ENCODE data around the gene MED25.

Gene MED25

DNA sequence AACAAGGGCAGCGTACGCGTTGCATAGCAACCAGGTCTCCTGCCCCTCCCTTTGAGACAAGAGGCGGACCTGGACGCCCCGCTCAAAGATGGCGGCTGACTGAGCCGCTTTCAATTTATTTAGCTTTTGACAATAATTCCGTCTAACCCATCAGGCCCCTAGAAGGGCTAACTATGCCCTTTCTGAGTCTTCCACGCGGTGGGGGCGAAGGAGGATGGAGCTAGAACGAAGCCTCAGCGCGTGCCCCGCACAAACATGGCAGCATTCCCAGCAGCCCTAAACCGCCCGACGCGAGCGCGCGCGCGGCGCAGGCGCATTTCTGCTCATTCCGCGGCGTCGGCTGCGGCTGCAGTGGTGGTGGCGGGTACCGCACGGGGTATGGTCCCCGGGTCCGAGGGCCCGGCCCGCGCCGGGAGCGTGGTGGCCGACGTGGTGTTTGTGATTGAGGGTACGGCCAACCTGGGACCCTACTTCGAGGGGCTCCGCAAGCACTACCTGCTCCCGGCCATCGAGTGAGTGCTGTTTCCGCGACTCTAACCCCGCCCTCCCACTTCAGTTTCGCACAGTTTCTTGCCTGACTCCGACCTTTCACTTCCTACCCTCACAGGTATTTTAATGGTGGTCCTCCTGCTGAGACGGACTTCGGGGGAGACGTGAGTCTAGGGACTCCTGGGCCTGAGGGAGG is at the start of gene MED25:
Gene MED25 (plus strand): TSS at position 326 of the 685 bp plus-strand sequence. CDS start 53 bp downstream, at position 379.
- peak; percentile 67 for DNase-seq

DNA sequence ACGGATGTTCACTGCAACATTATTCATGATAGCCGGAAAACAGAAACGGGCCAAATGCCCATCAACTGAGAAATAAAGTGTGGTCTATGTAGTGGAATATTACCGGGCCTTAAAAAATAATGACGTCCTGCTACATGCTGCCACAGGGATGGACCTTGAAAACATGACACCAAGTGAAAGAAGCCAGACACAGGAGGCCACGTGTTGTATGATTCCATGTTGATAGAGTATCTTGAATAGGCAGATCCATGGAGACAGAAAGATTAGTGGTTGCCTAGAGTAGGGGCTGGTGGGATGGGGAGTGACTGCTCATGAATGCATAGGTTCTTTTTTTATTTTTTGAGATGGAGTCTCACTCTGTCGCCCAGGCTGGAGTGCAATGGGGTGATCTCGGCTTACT is 47.6 kb upstream of the MED25 start:
- DNase-seq, result no peak

DNA sequence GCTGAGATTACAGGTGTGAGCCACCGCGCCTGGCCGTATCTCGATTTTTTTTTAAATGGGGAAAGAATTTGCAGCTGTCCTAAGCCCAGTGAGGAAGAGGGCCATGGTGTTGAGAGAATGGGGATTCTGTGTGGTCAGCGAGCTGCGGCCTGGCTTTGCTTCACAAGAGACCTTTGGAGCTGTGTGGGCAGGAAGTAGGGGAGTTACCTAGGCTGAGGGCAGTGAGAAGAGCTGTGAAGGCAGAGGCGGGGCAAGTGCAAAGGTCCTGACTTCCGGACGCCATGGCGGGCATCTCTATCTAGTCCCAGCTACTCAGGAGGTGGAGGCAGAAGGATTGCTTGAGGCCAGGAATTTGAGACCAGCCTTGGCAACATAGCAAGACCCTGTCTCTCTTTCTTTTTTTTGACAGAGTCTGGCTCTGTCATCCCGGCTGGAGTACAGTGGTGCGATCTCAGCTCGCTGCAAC is 46.4 kb upstream of the MED25 start:
- no peak for DNase-seq

DNA sequence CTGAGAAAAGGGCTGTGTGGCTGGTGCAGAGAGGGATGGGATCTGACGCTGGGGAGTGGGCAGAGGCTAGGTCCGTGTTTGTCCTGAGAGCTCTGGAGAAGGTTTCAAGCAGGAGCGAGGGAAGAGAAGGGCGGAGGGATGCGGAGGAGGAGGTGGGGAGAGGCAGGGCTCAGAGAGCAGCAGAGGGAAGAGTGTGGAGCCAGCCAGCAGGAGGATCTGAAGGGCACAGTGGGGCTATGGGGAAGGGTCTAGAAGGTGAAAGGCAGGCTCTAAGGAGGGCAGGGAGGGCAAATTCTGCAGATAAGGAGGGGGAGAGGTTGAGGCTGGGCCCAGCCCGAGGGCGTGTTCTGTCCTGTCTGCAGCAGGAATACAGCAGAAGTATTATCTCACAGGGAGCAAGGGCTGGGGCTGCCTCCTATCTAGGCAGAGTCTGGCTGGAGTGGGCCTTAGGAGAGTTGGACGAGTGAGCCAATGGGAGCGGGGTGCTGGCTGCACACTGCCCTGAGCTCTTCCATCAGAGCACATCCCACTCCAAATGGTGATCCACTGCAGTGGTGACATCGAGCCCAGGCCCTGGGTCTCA is 45.1 kb upstream of the MED25 start:
- no peak for DNase-seq

DNA sequence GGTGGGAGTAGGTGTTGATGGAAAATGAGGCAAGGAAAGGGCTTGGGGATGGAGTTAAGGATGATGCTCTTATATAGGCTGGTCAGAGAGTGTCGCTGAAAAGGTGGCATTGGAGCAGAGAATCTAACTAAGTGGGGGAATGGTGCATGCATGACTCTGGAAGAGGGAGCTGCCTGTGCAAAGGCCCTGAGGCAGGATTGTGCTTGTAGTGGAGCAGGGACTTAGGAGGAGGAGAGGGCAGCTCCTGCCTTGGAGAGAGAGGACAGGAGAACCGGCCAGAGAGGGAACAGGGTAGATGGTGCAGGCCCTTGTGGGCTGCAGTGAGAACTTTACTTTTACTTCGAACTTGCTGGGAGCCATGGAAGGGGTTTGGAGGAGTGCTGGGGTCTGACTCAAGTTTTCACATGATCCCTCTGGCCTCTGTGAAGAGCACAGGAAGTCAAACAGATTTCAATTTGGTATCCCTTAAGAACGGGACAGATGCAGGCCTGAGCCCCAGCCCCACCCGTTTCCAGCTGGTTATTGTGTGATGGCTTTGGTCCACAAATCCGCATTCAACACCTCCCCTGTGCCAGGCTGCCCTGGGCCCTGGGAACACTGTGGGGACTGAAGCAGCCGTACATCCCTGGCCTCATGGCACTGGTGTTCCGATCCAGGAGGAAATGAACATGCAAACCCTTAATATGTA is 44.3 kb upstream of the MED25 start:
- no peak for DNase-seq

DNA sequence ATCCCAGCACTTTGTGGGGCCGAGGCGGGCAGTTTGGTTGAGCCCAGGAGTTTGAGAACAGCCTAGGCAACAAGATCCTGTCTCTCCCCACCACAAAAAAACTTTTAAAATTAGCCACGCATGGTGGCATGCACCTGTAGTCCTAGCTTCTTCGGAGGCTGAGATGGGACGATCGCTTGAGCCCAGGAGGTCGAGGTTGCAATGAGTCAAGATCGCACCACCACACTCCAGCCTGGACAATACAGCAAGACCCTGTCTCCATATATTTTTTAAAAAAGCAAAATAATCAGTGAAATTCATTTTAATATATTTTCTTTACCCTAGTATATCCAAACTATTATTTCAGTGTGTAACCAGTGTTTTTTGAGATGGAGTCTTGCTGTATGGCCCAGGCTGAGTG is 43.1 kb upstream of the MED25 start:
- no peak for DNase-seq

DNA sequence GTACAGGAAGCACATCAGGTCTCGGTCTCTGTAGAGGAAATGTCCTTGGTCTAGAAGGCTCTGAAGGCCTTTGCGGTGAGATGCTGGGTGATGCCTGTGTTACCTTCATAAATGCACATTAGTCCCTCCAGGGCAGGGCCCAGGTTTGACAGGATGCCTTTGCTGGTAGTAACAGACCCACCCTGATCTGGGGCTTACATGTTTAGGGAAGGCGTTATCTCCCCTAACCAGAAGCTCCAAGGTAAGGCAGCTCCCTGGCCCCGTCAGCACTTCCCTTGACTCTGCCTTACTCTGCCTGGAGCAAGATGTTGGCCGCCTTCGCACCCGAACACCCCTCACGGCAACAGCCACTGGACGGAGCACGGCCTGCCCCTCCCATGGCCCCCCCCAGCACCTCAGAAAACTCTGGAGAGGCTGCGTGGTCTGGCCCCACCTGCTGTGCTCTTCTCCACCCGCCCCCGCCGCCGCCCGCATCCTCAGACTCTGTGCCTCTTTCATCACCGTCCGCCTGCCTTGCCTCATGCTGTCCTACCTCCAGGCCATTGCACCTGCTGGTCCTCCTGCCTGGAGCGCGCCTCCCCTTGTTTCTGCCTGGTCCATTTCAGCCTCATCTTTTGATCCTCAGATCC is 42.2 kb upstream of the MED25 start:
- no peak for DNase-seq

DNA sequence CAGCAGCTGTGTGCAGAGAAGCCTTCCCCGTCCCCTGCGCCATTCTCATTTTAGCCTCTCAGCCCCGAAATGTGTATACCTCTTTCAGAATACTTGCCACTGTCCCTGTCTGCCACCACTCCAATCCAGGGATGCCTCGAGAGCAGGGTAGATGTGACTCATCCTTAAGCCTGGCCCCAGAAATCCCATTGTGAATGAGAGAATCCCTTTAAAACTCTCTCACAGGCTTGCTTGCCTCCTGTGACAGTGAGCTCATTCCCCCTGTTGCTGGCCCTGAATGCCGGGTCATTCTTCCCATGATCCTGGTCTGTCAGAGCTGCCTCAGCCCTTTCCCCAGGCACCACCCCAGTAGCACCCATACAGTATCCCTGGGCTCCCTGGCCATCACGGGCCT is 41.7 kb upstream of the MED25 start:
- no peak for DNase-seq

DNA sequence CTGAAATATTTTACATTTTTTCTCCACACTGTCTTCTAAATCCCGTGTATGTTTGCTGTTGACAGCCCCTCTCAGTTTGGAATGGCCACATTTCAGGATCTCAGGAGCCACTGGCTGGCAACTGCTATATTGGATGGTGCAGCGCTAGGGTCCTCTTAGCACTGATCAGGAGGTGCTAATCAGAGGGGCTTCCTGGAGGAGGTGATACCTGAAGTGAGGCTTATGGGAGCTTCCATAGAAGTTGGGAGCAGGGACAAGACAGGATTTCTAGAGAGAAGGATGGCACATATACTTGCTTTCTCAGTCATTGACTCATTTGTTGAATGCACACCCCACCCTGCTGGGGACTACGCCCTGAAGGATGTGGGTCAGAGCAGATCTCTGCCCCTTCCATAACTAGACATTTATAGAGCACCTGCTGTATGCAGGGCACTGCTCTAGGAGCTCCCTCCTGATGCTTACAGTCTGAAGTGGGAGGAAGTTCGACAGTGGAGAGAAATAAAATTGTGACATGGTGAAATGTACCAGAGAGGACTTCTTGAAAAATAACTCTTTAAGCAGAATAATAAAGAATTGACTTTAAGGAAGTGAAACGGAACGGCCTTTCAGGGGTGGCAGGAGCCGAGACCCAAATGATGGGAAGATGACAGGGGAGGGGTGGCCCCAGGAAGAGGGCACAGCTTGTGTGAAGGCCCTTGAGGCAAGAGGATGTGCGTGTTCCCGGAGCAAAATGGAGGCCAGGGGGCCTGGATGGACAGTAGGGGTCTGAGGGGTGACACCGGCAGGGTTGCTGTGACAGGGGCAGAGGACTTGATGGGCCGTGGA is 38.1 kb upstream of the MED25 start:
- no peak for DNase-seq

DNA sequence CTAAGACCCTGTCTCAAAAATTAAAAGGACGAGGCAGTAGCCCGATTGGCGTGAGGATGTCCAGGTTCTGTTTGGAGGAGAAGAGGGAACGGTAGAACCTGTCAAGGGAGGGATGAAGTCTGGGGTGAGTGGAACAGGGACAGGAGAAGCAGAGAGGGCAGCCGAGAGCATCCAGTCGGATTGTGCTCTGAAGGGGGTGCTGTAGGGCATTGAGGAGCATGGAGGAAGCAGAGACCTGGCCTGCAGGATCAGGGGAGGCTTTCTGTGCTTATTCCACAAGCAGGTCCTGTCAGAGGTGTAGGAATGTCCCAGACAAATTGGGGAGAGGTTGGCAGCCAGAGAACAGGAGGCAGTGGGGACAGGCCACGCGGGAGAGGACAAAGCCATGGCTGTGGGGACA is 37.2 kb upstream of the MED25 start:
- DNase-seq, result no peak

DNA sequence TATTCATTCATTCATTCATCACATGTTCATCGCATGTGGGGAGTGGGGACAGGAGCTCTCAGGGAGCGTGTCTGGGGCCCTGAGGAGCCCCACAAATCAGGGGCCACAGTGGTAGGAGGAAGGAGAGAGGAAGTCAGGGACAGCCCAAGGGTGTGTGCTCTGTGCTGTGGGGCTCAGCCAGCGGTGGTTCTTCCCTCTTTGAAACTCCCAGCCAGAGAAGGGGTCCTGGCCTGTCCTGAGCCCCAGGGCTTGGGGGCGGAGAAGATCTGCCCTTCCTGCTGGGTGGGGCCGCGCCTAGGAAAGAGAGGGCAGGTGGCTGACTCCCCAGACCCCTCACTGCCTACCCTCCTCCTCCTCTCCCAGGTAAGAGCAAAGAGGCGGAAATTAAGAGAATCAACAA is 36.7 kb upstream of the MED25 start:
- DNase-seq, result no peak

DNA sequence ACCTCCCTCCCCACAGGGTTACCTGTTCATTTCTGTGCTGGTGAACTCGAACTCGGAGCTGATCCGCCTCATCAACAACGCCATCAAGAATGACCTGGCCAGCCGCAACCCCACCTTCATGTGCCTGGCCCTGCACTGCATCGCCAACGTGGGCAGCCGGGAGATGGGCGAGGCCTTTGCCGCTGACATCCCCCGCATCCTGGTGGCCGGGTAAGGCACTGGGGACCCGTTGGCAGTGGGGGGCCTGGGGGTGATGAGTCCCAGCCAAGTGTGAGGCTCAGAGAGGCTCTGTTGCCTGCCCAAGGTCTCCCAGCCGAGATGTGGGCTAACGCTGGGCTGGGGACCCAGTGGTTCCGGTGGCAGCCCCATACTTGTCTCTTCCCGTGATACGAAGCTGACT is 35.6 kb upstream of the MED25 start:
- DNase-seq, result no peak

DNA sequence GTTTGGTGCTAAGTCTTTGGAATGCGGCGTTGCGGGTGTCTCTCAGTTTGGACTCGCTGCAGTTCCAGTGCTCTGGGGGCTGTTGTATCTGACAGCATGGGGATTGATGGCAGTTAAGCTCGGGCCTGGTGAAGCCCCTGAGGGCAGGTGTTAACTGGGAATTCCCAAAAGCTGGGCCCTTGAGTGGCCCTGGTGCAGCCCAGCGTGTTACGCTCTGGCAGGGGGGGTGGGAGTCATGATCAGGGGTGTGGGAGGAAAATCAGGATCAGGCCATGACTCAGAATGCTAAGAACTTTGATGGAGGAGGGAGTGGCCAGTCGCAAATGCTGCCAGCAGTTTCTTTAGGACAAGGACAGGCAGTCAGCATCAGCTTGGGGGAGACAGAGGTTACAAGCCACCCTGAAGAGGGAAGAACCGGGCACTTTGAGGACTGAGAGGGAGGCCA is 31.7 kb upstream of the MED25 start:
- no peak for DNase-seq

DNA sequence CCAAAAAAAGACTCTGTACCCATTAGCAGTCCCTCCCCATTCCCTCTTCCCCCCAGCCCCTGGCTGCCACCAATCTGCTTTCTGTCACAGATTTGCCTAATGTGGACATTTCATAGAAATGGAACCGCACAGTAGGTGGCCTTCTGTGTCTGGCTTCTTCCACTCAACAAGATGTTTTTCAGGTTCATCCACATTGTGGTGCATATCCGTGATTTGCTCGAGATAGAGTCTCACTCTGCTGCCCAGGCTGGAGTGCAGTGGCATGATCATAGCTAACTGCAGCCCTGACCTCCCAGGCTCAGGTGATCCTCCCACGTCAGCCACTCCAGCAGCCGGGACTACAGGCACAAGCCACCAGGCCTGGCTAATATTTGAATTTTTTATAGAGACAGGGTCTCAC is 30.3 kb upstream of the MED25 start:
- no peak for DNase-seq

DNA sequence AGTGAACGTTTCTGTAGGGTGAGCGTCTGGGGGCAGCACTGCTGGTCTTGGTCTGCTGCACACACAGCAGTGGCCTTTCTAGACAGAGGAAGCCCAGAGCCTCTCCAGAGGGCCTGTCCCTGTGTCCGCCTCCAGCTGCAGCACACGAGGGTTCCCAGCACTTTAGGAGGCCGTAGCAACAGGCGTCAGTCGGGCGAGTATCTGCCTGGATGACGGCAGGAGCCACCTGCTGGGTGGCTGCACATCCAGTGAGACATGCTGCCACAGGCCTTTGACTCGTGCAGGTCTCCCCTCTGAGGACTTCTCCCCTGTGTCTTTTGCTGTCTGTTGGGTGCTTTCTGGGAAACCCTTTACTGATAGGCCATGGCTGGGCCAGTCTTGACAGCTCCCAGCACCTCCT is 29.2 kb upstream of the MED25 start:
- DNase-seq, result no peak

DNA sequence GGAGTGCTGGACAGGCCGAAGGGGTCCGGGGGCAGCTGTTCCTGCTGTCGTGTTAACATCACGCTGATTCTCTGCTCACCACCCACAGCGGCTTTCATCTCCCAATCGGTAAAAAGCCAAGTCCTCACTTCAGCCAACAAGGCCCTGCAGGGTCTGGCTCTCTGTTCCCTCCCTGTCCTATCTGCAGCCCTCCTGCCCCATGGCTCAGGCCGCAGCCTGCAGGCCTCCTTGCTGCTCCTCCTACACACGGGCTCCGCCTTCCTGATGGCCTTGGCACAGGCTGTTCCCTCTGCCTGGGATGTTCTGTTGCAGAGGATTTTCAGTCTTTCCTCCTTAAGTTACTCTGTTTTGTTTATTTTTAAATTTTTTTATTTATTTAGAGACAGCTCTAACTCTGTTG is 27.2 kb upstream of the MED25 start:
- no peak for DNase-seq

DNA sequence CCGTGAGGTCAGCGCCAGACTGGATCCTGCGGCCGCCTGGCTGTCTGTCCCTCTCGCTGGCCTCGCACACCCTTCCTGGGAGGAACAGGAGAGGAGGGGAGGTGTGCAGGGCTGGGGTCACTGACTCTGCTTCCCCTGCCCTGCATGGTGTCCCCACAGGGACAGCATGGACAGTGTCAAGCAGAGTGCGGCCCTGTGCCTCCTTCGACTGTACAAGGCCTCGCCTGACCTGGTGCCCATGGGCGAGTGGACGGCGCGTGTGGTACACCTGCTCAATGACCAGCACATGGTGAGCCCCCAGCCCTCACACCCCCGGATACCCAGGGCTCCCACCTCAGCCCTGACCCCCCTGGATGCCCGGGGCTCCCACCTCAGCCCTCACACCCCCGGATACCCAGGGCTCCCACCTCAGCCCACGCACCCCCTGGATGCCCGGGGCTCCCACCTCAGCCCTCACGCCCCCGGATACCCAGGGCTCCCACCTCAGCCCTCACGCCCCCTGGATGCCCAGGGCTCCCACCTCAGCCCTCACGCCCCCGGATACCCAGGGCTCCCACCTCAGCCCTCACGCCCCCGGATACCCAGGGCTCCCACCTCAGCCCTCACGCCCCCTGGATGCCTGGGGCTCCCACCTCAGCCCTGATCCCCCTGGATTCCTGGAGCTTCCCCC is 26.2 kb upstream of the MED25 start:
- DNase-seq, result no peak

DNA sequence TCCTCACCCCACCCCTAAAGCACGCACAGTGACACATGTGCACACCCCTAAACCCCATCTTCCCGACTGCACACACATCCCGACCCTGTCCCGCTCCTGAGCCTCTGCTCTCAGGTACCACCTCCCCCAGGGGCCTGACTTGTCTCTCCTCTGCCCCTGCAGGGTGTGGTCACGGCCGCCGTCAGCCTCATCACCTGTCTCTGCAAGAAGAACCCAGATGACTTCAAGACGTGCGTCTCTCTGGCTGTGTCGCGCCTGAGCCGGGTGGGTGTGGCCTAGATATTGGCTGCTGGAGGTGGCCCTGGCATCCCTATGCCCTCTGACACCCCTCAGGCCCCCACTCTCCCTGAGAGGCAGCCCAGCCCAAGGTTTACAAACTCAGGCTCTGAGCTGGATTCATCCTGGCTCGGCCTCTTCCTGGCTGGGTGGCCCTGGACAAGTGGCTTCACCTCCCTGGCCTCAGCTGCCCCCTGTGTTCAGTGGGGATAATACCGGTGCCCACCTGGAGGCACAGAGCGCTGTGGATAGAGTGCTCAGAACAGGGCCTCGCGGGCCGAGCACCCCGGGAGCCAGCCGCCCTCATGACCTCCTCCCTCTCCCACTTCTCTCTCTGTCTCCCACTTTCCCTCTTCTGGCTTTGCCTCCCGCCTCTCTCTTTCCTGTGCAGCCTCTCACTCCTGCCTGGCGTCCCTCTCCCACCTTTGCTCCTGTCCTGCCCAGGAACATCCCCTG is 25.1 kb upstream of the MED25 start:
- no peak for DNase-seq

DNA sequence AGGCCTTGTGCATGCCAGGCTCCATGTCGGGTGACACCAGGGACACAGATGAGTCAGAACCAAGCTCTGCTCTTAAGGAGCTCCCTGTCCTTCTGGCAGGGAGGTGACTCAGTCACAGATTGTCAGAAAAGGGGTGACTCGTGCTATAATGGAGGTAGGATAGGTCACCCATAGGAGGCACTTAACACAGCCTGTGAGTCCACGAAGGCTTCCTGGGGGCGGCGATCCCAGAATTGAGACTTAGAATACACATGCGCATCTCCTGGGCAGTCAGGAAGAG is 24.6 kb upstream of the MED25 start:
- DNase-seq, result no peak

DNA sequence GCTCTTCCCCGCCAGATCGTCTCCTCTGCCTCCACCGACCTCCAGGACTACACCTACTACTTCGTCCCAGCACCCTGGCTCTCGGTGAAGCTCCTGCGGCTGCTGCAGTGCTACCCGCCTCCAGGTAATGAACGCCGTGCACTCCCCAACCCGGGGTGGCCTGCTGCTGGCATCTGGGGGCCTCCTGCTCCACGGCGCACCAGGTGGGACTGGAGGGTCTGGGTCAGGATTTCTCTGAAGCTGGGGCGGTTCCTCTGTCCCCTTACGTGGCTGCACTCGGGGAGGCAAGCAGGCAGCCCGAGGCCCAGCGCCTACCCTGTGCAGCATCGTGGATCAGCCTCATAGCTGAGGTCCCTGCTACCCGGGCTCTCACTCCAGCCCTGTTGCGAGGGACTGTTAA is 22.5 kb upstream of the MED25 start:
- DNase-seq, result no peak

DNA sequence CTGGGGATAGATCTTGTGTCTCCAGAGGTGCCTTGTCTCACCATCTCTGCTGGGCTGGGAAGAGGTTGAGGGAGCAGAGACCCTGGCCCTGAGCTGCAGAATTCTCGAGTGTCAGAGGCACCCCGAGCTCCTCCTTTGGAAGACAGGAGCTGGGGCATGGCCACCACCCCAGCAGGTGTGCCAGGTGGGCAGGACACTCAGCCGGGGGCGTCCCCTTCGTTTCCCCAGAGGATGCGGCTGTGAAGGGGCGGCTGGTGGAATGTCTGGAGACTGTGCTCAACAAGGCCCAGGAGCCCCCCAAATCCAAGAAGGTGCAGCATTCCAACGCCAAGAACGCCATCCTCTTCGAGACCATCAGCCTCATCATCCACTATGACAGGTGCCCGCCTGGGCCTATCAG is 19.5 kb upstream of the MED25 start:
- no peak for DNase-seq

DNA sequence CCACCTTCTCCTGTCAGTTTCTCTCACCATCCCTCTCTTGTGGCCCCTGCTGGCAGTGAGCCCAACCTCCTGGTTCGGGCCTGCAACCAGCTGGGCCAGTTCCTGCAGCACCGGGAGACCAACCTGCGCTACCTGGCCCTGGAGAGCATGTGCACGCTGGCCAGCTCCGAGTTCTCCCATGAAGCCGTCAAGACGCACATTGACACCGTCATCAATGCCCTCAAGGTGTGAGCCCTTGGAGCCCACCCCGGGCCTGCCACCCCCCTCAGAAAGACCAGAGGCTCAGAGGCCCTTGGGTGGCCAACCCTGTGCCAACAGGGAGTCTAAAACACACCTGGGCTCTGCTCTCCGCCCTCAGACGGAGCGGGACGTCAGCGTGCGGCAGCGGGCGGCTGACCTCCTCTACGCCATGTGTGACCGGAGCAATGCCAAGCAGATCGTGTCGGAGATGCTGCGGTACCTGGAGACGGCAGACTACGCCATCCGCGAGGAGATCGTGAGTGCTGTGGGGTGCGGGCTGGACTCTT is 18.8 kb upstream of the MED25 start:
- no peak for DNase-seq
